Left cardiac atrium (tissue), 4 donors: ENCODE measurements around the gene CCDC97. TPM values are rescaled to one million over a fixed set of nuclear protein-coding genes. Genes with fewer than 3 reads are reported as not detected.

Experiments used
- ATAC-seq, 2 donors: fragments of 200-7000 bp; cut with Tn5 transposase; one replicate each; pipeline ENCODE4 v1.9.1; 2020; ENCODE audit warnings: mild to moderate bottlenecking in 2 of 2, moderate library complexity in 2 of 2
- DNase-seq: peaks from one replicate; pipeline ENCODE4 v3.0.0-alpha.2; 2020
- intact Hi-C, 2 donors: fragments of 100-400 bp; cut with DNase I; formaldehyde crosslinking; loops; one replicate each; pipeline versions ENCODE4 v1.14.1 to v1.15.1; 2022 to 2023
- total RNA-seq, 2 donors: library from RNA; stranded (reverse); fragmentation: NEBNext Ultra II Directional; extraction: Animal tissue kit (Norgen Biotek cat#: 25700); gene quantifications; one replicate each; pipeline ENCODE4 v1.2.1, GENCODE V29; 2021
- donor health status: DM: no; HTN: yes; CAD: no.
- donor health status: DM: no; HTN: yes; CAD: no; lungs with severe emphysema.
- donor health status: DM: yes; HTN: yes; CAD: no.
- donor health status: Dilated cardiomyopathy.

The CCDC97 gene
- total RNA-seq, 2 donors from 2014 or later: 18.0 to 18.6 TPM

- ATAC-seq: no peak
Measured at GRCh38 chr19:41311613-41312012, 1.6 kb downstream of the CCDC97 start.

GRCh38 chr19:41316306-41316920 lies 6.4 kb downstream of the CCDC97 start:
- no peak for ATAC-seq
- intact Hi-C loops: no loop called here

More at GRCh38 chr19:41311613-41312012, 1.6 kb downstream of the CCDC97 start:
- no peak for DNase-seq
- intact Hi-C loops: loop anchor here in 1 of 2 donors (5.0 kb wide), 1 partner anchor 41 kb away; the partner anchor contains the start of gene TGFB1

GRCh38 chr19:41318696-41319499 lies 8.9 kb downstream of the CCDC97 start:
- DNase-seq (no peak), ATAC-seq (no peak)
- intact Hi-C loops: no loop called here

More at GRCh38 chr19:41316306-41316920, 6.4 kb downstream of the CCDC97 start:
- no peak for DNase-seq

GRCh38 chr19:41319500-41320184 lies 9.7 kb downstream of the CCDC97 start:
- no peak for DNase-seq
- intact Hi-C loops: loop anchor here in 1 of 2 donors (10.0 kb wide), 1 partner anchor 115 kb away; the partner anchor contains the start of gene DMAC2
- no peak for ATAC-seq

GRCh38 chr19:41320185-41320518 lies 10.2 kb downstream of the CCDC97 start:
- intact Hi-C loops: loop anchor here in 1 of 2 donors (10.0 kb wide), 1 partner anchor 115 kb away; the partner anchor contains the start of gene DMAC2
- no peak for ATAC-seq
- DNase-seq: no peak

- no peak for ATAC-seq
- DNase-seq: no peak
- intact Hi-C loops: loop anchor here in 1 of 2 donors (10.0 kb wide), 1 partner anchor 114 kb away; the partner anchor contains the start of gene DMAC2
Measured at GRCh38 chr19:41320568-41320967, 10.6 kb downstream of the CCDC97 start.

- intact Hi-C loops: loop anchor here in 1 of 2 donors (10.0 kb wide), 1 partner anchor 114 kb away; the partner anchor contains the start of gene DMAC2
- DNase-seq: no peak
- no peak for ATAC-seq
Measured at GRCh38 chr19:41321204-41321599, 11.2 kb downstream of the CCDC97 start.

- intact Hi-C loops: loop anchor here in 1 of 2 donors (10.0 kb wide), 1 partner anchor 113 kb away; the partner anchor contains the start of gene DMAC2
- peak in 1 of 2 donors; percentile 7 for ATAC-seq
Measured at GRCh38 chr19:41321600-41322270, 11.8 kb downstream of the CCDC97 start.

GRCh38 chr19:41322451-41322850 lies 12.5 kb downstream of the CCDC97 start:
- DNase-seq (no peak), ATAC-seq (no peak)
- intact Hi-C loops: loop anchor here in 1 of 2 donors (10.0 kb wide), 1 partner anchor 112 kb away; the partner anchor contains the start of gene DMAC2

More at GRCh38 chr19:41321600-41322270, 11.8 kb downstream of the CCDC97 start:
- peak; percentile 62 for DNase-seq

- no peak for DNase-seq
- intact Hi-C loops: loop anchor here in 1 of 2 donors (10.0 kb wide), 1 partner anchor 112 kb away; the partner anchor contains the start of gene DMAC2
- peak in 1 of 2 donors; percentile 3 for ATAC-seq
Measured at GRCh38 chr19:41323023-41323422, 13.1 kb downstream of the CCDC97 start.

- peak; percentile 82 for DNase-seq
- intact Hi-C loops: loop anchor here in 1 of 2 donors (10.0 kb wide), 1 partner anchor 111 kb away; the partner anchor contains the start of gene DMAC2
- peak; percentile 34 to 66 for ATAC-seq
Measured at GRCh38 chr19:41323430-41324125, 13.6 kb downstream of the CCDC97 start.

- intact Hi-C loops: loop anchor here in 1 of 2 donors (10.0 kb wide), 1 partner anchor 111 kb away; the partner anchor contains the start of gene DMAC2
- DNase-seq: no peak
- no peak for ATAC-seq
Measured at GRCh38 chr19:41324231-41324702, 14.3 kb downstream of the CCDC97 start.

- intact Hi-C loops: loop anchor here in 1 of 2 donors (10.0 kb wide), 1 partner anchor 110 kb away; the partner anchor contains the start of gene DMAC2
- ATAC-seq (peak; percentile 49 to 52), DNase-seq (peak; percentile 87)
Measured at GRCh38 chr19:41324921-41325639, 15.1 kb downstream of the CCDC97 start.

GRCh38 chr19:41325640-41325946 lies 15.6 kb downstream of the CCDC97 start:
- DNase-seq (no peak), ATAC-seq (no peak)
- intact Hi-C loops: loop anchor here in 1 of 2 donors (10.0 kb wide), 1 partner anchor 109 kb away; the partner anchor contains the start of gene DMAC2

GRCh38 chr19:41325947-41326706 lies 16.2 kb downstream of the CCDC97 start:
- ATAC-seq: peak; percentile 2 to 16
- intact Hi-C loops: loop anchor here in 1 of 2 donors (10.0 kb wide), 1 partner anchor 109 kb away; the partner anchor contains the start of gene DMAC2

GRCh38 chr19:41327076-41327575 lies 17.2 kb downstream of the CCDC97 start:
- intact Hi-C loops: loop anchor here in 1 of 2 donors (10.0 kb wide), 1 partner anchor 108 kb away; the partner anchor contains the start of gene DMAC2
- DNase-seq: no peak

More at GRCh38 chr19:41325947-41326706, 16.2 kb downstream of the CCDC97 start:
- DNase-seq: no peak

More at GRCh38 chr19:41327076-41327575, 17.2 kb downstream of the CCDC97 start:
- no peak for ATAC-seq
